HL-60/S4 treated with retinoic acid at 250 ng/mL for 4 days and 3 days (cell line): ENCODE data around the gene OR2B6.

Experiments
- in situ Hi-C: fragments of 300-500 bp; cut with MboI; formaldehyde crosslinking; loops from 2 replicates; pipeline ENCODE4 v1.7.0; 2022; ENCODE audit warnings: low sequenced_read_pairs

OR2B6 gene

DNA sequence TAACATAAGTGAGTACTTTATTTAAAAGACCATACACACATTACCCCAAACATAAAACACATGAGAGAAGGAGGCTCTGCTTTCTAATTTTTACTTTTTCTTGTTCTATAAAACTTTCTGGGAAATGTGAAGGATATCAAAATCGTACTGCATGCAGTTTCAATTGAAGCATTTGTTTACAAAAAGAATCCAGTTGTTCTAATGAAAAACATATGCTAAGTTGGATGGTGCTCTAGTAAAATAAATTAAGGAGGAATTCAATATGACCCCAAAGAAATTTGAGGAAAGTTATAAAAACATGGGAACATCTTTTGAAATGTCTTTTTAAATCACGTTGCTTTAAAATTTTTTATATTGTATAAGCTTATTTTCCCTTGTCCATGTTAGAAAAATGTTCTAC, 37.6 kb downstream of the OR2B6 start:
- in situ Hi-C loops: no loop called here

DNA sequence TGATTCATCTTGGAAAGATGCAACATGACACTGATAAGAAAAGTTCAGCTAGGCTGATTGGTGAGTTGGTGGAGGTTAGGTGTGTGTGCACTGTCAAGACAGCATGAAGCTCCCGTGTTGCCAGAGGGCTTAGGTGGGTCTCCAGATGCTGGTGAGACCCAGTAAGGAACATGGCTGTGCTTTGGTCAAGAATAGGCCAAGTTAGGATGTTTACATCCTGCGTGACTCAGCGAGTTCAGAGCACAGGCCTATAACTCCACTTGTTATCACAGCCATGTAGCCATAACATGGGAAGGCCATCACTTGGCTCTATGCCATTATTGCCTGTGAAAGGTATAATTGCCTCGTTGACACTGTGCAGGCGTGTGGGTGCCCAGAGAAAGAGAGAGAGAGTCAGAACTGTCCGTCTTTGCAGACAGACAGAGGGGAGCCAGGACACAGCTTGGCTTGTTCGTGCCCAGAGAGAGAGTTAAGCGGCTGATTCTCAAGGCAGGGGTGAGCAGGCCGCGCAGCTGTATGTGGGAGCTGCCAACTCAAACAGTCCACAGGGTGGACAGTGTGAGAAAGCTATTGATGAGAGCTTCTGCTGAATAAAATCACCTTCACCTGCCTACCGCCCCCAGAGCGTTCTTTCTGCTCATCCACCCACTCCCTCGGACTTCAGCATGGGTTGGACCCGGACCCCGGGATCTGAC, 43.5 kb downstream of the OR2B6 start:
- in situ Hi-C loops: no loop called here

DNA sequence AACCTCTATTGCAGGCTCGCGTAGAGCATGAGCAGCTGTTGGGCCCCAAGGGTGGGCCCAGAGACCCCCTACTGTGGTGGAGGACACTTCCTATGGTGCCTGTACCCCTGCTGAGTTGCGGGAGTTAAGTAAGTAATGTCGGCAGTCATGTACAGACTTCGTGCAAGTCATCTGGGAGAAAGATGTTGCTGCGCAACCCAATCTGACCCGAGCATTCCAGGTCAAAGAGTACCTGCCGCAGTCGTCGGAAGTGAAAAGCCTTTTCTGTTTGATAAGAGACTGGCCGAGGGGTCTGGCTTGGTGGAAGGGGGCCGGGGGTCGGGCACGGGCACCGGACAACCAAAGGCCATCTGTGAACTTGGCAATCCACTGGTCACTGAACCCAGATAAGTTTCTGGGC, 44.3 kb downstream of the OR2B6 start:
- in situ Hi-C loops: no loop called here

DNA sequence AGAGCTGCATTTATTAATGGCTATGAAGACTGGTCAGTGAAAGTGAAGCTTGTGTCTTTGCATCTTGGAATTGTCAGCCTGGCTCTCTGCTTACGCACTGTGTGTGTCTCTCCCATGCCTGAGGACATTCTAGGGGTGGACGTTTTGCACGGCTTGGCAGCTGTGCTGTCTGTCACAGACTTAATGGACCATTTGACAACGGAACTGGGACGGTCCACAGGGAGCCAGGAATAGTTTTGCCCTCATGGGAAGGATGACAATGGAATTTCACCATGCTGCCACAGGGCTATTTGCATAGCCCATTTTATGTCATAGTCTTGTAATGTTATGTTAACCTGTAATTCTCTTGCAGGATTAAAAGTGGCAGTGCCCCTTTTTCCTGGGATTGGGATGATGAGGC, 44.7 kb downstream of the OR2B6 start:
- in situ Hi-C loops: no loop called here

DNA sequence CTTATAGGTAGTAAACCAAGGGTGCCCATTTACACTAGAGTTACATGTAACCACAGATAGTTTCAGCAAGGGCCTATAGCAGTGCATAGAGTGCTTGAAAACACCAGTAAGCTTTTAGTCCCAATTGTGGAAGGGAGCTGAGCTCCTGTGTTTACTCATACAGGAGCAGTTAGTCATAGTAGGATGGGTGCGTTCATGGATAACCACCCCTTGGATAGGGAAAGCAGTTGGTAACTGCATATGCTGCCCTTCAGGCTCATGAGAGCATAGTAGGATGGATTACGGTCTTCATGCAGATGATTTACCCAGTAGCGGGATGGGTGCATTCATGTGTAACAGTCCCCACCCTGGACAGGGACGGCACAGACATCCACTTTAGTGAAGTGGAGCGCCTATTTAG, 45.1 kb downstream of the OR2B6 start:
- in situ Hi-C loops: no loop called here

DNA sequence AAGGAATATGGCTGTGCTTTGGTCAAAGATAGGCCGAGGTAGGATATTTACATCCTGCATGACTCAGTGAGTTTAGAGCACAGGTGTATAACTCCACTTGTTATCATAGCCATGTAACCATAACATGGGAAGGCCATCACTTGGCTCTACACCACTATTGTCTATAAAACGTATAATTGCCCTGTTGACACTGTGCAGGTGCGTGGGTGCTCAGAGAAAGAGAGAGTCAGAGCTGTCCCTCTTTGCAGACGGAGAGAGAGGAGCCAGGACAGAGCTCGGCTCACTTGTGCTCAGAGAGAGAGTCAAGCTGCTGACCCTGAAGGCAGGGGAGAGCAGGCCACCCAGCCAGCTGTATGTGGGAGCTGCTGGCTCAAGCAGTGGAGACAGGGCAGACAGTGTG, 46.0 kb downstream of the OR2B6 start:
- in situ Hi-C loops: no loop called here

DNA sequence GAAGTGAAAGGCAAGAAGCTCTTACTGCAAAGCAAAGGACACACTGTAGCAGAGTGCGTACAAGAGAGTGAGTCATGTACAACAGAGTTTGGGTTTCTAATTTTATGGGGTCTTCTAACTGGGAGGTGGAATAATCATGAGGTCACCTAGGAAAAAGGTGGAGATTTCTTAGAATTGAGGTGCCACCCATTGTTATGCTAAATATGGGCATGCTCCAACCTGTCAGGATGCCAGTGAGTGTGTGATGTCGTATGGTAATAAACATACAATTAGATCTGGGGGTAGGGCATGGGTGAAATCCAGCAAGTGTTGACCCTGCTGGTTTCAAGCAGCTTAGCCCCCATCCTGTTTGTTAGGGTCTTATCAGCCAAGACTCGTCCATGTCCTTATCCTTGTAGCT, 46.6 kb downstream of the OR2B6 start:
- in situ Hi-C loops: no loop called here

DNA sequence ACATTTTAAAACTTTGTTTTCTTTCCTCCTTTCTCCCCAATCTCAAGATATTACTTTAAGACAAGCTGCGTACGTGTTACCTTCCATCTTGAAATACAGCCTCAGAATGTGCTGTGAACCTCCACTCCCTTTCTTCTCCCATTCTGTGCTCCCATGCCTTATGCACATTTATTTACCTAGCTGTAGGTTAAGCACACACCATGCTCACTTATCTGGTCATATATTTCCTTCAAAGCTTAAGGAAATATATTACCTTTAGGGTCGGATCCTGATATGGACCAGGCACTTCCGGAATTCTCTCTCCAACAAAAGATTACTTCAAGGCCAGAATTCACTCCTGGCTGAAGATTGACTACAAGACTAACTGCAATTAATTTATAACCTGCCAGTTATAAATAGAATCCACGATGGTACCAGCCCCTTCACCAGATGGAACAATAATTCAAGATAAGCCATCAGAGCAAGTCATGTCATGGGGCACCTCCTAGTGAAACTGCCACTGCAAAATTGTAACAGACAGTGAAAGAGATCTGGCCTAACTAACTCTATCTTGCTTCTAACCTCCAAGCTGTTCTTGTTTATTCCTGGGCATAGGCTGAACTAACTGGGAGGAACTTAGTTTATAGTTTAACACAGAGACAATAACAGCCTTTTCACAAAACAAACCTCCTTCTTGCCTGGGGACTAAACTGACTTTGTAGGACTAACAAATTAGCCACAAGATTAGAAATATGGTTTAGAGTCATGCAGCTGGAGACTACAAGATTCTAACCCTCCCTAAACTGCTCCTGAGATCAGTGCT, 47.5 kb downstream of the OR2B6 start:
- in situ Hi-C loops: no loop called here

DNA sequence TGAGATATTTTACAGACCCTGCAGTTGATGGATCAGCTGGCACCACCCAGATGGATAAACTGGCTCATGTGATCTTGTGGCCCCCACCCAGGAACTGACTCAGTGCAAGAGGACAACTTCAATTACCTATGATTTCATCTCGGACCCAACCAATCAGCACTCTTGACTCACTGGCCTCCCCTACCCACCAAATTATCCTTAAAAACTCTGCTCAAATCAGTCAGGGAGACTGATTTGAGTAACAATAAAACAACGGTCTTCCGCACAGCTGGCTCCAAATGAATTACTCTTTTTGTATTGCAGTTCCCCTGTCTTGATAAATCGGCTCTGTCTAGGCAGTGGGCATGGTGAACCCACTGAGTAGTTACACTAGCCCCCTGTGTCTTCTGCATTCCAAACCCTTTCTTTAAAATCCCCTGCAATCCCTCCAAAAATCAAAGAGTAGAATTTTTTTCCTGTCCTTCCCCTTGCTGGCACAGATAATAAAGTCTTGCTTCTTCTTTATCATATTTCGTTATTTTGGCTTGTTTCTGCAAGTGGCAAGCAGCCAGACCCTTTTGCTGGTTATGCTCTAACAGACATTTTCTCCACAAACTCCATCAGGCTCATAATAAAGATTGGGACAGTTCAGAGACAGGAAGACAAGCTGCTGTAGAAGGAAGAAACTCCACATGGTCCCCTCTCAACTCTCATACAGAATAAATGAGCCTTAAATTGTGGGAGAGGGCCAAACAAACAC, 48.3 kb downstream of the OR2B6 start:
- in situ Hi-C loops: no loop called here

DNA sequence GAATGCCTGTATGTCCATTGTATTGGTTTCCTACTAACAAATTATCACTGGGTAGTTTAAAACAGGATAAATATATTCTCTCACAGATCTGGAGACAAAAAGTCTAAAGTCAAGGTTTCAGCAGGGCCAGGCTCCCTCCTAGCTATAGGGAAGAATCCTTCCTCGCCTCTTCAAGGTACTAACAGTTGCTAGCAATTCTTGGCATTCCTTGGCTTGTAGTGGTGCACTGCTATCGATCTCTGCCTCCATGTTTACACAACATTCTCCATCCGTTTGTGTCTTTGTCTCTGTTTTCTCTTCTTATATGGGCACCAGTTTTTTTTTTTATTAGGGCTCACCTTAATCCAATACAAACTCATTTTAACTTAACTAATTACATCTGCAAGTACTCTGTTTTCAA, 48.9 kb downstream of the OR2B6 start:
- in situ Hi-C loops: no loop called here
